SU-DHL-6 (cell line): ENCODE data around the gene GPC3.

Source experiments
- H2AFZ ChIP-seq: fragments of 200-600 bp; sonication (generic); 2 replicates; pipeline ENCODE4 v1.6.1; 2014; ENCODE audit warnings: low read depth, mild to moderate bottlenecking, moderate library complexity, mixed read lengths, antibody characterized with exemption, low read length; ENCODE audit not compliant: severe bottlenecking
- H3F3A ChIP-seq: fragments of 200-600 bp; shearing (Covaris generic); 2 replicates; pipeline ENCODE4 v1.6.0; 2016; ENCODE audit warnings: antibody characterized with exemption, mild to moderate bottlenecking; ENCODE audit not compliant: insufficient read depth
- H3K27ac ChIP-seq: fragments of 200-600 bp; sonication (generic); 2 replicates; pipeline ENCODE4 v1.5.1; 2016; ENCODE audit warnings: low read depth, mild to moderate bottlenecking, low read length, moderate library complexity, mixed read lengths
- H3K27me3 ChIP-seq: fragments of 200-600 bp; sonication (generic), shearing (Covaris generic); 2 replicates; pipeline ENCODE4 v1.6.0; 2014; ENCODE audit warnings: mild to moderate bottlenecking, low read length
- H3K36me3 ChIP-seq: fragments of 200-600 bp; sonication (generic); 2 replicates; pipeline ENCODE4 v1.6.1; 2014; ENCODE audit warnings: mild to moderate bottlenecking, low read length, mixed read lengths
- H3K4me2 ChIP-seq: fragments of 300-600, 200-600 bp; shearing (Covaris generic), sonication (generic); 2 replicates; pipeline ENCODE4 v1.6.0; 2014; ENCODE audit warnings: low read length, low read depth, mild to moderate bottlenecking; ENCODE audit not compliant: poor library complexity, severe bottlenecking
- H3K4me3 ChIP-seq: fragments of 200-600 bp; sonication (generic); 2 replicates; pipeline ENCODE4 v1.5.1; 2014; ENCODE audit warnings: antibody characterized with exemption, low read length, mild to moderate bottlenecking, mixed read lengths; ENCODE audit not compliant: insufficient read depth, poor library complexity, severe bottlenecking
- H3K79me2 ChIP-seq: fragments of 200-600 bp; sonication (generic); 2 replicates; pipeline ENCODE4 v1.6.1; 2014; ENCODE audit warnings: mild to moderate bottlenecking, low read length, moderate library complexity; ENCODE audit not compliant: insufficient read depth
- H3K9ac ChIP-seq: fragments of 200-600 bp; sonication (generic); 2 replicates; pipeline ENCODE4 v1.7.0; 2014; ENCODE audit warnings: mild to moderate bottlenecking, low read length
- H3K9me2 ChIP-seq: fragments of 200-600 bp; sonication (generic); replicated peaks from 2 replicates; pipeline ENCODE4 v1.6.1; 2014; ENCODE audit warnings: low read length; ENCODE audit not compliant: insufficient read depth
- H3K9me3 ChIP-seq: fragments of 200-600 bp; sonication (generic); 2 replicates; pipeline ENCODE4 v1.6.1; 2014; ENCODE audit warnings: low read length, mixed read lengths; ENCODE audit not compliant: insufficient read depth
- H4K20me1 ChIP-seq: fragments of 200-600 bp; sonication (generic); 2 replicates; pipeline ENCODE4 v1.6.1; 2014; ENCODE audit warnings: low read depth, mild to moderate bottlenecking, antibody characterized with exemption, low read length, moderate library complexity, mixed read lengths
- EZH2phosphoT487 ChIP-seq: fragments of 200-600 bp; sonication (generic), shearing (Covaris generic); conservative IDR thresholded peaks from 2 replicates; pipeline ENCODE4 v1.6.1; 2018; ENCODE audit warnings: mild to moderate bottlenecking, antibody characterized with exemption, low read length, moderate library complexity, mixed read lengths
- TF ChIP-seq, protein P1 (sequence below): fragments of 200-600 bp; sonication (generic); IDR thresholded peaks from one replicate; pipeline ENCODE4 v1.5.1; 2017; ENCODE audit warnings: antibody characterized with exemption, mild to moderate bottlenecking, low read length, moderate library complexity; ENCODE audit not compliant: insufficient read depth, poor library complexity, severe bottlenecking

Gene GPC3

GRCh38 chrX:133916984-133917722 is 68.2 kb downstream of the GPC3 start:
- no peaks in the 10 kb centered on the region for H3K27me3 ChIP-seq
- no peaks in the 10 kb centered on the region for H3K79me2 ChIP-seq
- no peaks in the 10 kb centered on the region for H3K36me3 ChIP-seq
- H3K9ac ChIP-seq, result no peak overlapping the region
- no peak overlapping the region for H3K4me2 ChIP-seq
- TF ChIP-seq, protein P1, sequence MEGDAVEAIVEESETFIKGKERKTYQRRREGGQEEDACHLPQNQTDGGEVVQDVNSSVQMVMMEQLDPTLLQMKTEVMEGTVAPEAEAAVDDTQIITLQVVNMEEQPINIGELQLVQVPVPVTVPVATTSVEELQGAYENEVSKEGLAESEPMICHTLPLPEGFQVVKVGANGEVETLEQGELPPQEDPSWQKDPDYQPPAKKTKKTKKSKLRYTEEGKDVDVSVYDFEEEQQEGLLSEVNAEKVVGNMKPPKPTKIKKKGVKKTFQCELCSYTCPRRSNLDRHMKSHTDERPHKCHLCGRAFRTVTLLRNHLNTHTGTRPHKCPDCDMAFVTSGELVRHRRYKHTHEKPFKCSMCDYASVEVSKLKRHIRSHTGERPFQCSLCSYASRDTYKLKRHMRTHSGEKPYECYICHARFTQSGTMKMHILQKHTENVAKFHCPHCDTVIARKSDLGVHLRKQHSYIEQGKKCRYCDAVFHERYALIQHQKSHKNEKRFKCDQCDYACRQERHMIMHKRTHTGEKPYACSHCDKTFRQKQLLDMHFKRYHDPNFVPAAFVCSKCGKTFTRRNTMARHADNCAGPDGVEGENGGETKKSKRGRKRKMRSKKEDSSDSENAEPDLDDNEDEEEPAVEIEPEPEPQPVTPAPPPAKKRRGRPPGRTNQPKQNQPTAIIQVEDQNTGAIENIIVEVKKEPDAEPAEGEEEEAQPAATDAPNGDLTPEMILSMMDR, result no peak
- no peak for TF ChIP-seq EZH2phosphoT487
- H3K9me2 ChIP-seq, result no peaks in the 10 kb centered on the region
- H3K27ac ChIP-seq, result no peak overlapping the region
- no peaks in the 10 kb centered on the region for H4K20me1 ChIP-seq
- no peaks in the 10 kb centered on the region for H3K9me3 ChIP-seq
- no peak overlapping the region for H3K4me3 ChIP-seq
- no peaks in the 10 kb centered on the region for H3F3A ChIP-seq
- H2AFZ ChIP-seq, result no peak overlapping the region

GRCh38 chrX:133913658-133914388 is 71.6 kb downstream of the GPC3 start:
- H3F3A ChIP-seq, result no peaks in the 10 kb centered on the region
- H3K9me2 ChIP-seq, result no peaks in the 10 kb centered on the region
- no peaks in the 10 kb centered on the region for H3K36me3 ChIP-seq
- no peak overlapping the region for H3K27ac ChIP-seq
- TF ChIP-seq, protein P1, result no peak
- no peak for TF ChIP-seq EZH2phosphoT487
- no peaks in the 10 kb centered on the region for H3K9me3 ChIP-seq
- no peak overlapping the region for H2AFZ ChIP-seq
- H4K20me1 ChIP-seq, result no peaks in the 10 kb centered on the region
- no peak overlapping the region for H3K9ac ChIP-seq
- H3K4me2 ChIP-seq, result no peak overlapping the region
- no peaks in the 10 kb centered on the region for H3K79me2 ChIP-seq
- no peaks in the 10 kb centered on the region for H3K27me3 ChIP-seq
- no peak overlapping the region for H3K4me3 ChIP-seq

DNA sequence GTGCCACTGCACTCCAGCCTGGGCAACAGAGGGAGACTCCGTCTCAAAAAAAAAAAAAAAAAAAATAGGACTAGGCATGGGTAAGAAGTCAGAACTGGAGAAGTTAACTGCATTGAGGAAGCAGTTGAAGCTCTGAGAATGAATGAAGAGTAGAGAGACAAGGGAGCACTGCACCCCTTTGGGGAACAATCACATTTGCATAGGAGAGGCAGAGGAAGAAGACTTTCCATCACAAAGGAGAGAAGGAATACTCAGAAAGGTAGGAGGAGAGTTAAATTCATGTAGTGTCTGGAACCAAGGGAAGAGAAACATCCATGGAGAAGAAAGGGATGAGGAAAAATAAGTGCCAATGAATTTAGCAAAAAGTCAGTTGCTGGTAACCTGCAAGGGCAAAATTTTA is 72.4 kb downstream of the GPC3 start:
- H4K20me1 ChIP-seq, result no peaks in the 10 kb centered on the region
- no peak overlapping the region for H3K4me2 ChIP-seq
- H3K79me2 ChIP-seq, result no peaks in the 10 kb centered on the region
- no peaks in the 10 kb centered on the region for H3K36me3 ChIP-seq
- H3K27me3 ChIP-seq, result no peaks in the 10 kb centered on the region
- TF ChIP-seq, protein P1, result no peak
- TF ChIP-seq EZH2phosphoT487, result no peak
- no peak overlapping the region for H3K4me3 ChIP-seq
- no peaks in the 10 kb centered on the region for H3K9me3 ChIP-seq
- no peak overlapping the region for H2AFZ ChIP-seq
- H3K27ac ChIP-seq, result no peak overlapping the region
- H3F3A ChIP-seq, result no peaks in the 10 kb centered on the region
- H3K9me2 ChIP-seq, result no peaks in the 10 kb centered on the region
- H3K9ac ChIP-seq, result no peak overlapping the region
